ENCODE data around the gene AVEN. TPM values are rescaled to one million over a fixed set of nuclear protein-coding genes. Genes with fewer than 3 reads are reported as not detected.

Gene AVEN
- total and polyA plus RNA-seq, 2 of the 13 experiments (the other 11 are each of a cell fraction or from before 2014, with no cell fraction given) = 4.4 to 17.5 TPM

DNA sequence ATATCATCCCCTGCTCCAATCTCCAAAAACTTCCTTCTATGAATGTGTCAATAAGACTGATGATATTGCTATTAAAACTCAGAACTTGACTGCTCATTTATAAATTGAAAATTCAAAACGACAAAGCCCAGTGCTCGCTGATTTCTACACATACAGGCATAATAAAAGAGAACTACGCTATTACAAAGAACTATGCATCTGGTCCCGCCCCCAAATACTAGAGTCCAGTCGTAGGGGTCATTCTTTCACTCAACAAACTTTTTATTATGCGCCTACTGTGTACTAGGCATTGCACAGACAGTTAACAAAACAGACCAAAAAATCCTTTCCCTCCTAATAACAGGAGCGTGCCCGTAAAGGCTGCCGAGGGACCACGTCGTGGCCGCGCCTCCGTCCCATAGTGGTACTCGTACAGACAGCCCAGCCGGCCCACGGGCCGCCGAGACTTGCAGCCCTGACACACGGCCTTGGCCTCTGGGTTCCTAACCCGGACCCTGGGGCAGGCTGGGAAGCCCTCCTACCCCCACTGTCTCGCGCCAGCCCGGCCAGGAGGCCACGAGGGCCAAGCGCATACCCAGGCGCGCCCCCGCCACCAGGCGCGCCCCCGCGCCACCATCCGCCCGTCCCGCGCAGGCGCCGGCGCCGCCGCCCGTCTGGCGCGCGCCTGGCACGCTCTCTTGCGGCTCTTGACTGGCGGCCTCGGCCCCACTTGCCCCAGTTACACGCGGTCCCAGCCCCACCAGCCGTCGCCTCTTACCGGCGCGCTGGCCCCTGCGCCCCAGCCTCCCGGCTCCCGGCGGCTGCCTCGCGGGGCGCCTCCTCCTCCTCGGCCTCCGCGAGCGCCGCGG, 757 bp downstream of the AVEN start (continued):
- peak; percentile 79; the same call in 1 of the 2 replicates for TF ChIP-seq ZNF441 (CRISPR knock-in tag; IDR thresholded peaks at IDR 0.05; ENCODE audit: borderline replicate concordance)
- no peak for TF ChIP-seq ZNF446 (CRISPR knock-in tag; IDR thresholded peaks at IDR 0.05)
- TF ChIP-seq FOXK1 (CRISPR knock-in tag; IDR thresholded peaks at IDR 0.05; ENCODE audit: borderline replicate concordance, low read depth) = 0 out of 2 replicates have a peak, but pooled peaks have one; percentile 16
- TF ChIP-seq BCL6 (CRISPR knock-in tag; IDR thresholded peaks at IDR 0.05) = peak; percentile 39; the same call in 1 of the 2 replicates
- TF ChIP-seq, protein P1, sequence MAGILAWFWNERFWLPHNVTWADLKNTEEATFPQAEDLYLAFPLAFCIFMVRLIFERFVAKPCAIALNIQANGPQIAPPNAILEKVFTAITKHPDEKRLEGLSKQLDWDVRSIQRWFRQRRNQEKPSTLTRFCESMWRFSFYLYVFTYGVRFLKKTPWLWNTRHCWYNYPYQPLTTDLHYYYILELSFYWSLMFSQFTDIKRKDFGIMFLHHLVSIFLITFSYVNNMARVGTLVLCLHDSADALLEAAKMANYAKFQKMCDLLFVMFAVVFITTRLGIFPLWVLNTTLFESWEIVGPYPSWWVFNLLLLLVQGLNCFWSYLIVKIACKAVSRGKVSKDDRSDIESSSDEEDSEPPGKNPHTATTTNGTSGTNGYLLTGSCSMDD (CRISPR knock-in tag; IDR thresholded peaks at IDR 0.05) = no peak
- peak; percentile 29; the same call in 1 of the 2 replicates for TF ChIP-seq PHF20 (CRISPR knock-in tag; IDR thresholded peaks at IDR 0.05)
- TF ChIP-seq HNRNPH1 (optimal IDR thresholded peaks at IDR 0.05; ENCODE audit: low read depth, low read length) = no peak
- peak; percentile 51; the same call in 1 of the 2 replicates for TF ChIP-seq DMAP1 (CRISPR knock-in tag; IDR thresholded peaks at IDR 0.05)
- no peak; the same call in 1 of the 2 replicates for TF ChIP-seq SPEN (CRISPR knock-in tag; IDR thresholded peaks at IDR 0.05; ENCODE audit: low read depth)
- peak; percentile 54; the same call in 1 of the 2 replicates for TF ChIP-seq KDM5B (CRISPR knock-in tag; IDR thresholded peaks at IDR 0.05; ENCODE audit: borderline replicate concordance)
- peak; percentile 36; the same call in 1 of the 2 replicates for TF ChIP-seq ZNF777 (CRISPR knock-in tag; IDR thresholded peaks at IDR 0.05)
- TF ChIP-seq RAD21 (CRISPR knock-in tag; IDR thresholded peaks at IDR 0.05) = 0 out of 2 replicates have a peak, but pooled peaks have one; percentile 7
- TF ChIP-seq HIVEP1 (CRISPR knock-in tag; IDR thresholded peaks at IDR 0.05) = no peak
- TF ChIP-seq, protein P2, sequence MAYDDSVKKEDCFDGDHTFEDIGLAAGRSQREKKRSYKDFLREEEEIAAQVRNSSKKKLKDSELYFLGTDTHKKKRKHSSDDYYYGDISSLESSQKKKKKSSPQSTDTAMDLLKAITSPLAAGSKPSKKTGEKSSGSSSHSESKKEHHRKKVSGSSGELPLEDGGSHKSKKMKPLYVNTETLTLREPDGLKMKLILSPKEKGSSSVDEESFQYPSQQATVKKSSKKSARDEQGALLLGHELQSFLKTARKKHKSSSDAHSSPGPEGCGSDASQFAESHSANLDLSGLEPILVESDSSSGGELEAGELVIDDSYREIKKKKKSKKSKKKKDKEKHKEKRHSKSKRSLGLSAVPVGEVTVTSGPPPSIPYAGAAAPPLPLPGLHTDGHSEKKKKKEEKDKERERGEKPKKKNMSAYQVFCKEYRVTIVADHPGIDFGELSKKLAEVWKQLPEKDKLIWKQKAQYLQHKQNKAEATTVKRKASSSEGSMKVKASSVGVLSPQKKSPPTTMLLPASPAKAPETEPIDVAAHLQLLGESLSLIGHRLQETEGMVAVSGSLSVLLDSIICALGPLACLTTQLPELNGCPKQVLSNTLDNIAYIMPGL (CRISPR knock-in tag; IDR thresholded peaks at IDR 0.05; ENCODE audit: borderline replicate concordance in 1 of 2, low read depth in 1 of 2) = peak; percentile 54 to 64; a peak in 3 of 4 replicates
- peak; percentile 63 for TF ChIP-seq HNF4A (CRISPR knock-in tag; IDR thresholded peaks at IDR 0.05)
- TF ChIP-seq, protein P3, sequence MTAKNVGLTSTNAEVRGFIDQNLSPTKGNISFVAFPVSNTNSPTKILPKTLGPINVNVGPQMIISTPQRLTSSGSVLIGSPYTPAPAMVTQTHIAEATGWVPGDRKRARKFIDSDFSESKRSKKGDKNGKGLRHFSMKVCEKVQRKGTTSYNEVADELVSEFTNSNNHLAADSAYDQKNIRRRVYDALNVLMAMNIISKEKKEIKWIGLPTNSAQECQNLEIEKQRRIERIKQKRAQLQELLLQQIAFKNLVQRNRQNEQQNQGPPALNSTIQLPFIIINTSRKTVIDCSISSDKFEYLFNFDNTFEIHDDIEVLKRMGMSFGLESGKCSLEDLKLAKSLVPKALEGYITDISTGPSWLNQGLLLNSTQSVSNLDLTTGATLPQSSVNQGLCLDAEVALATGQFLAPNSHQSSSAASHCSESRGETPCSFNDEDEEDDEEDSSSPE (CRISPR knock-in tag; IDR thresholded peaks at IDR 0.05) = no peak; the same call in 1 of the 2 replicates
- 0 out of 2 replicates have a peak, but pooled peaks have one; percentile 26 for TF ChIP-seq NCOA1 (CRISPR knock-in tag; IDR thresholded peaks at IDR 0.05)
- TF ChIP-seq NR2F1 (CRISPR knock-in tag; IDR thresholded peaks at IDR 0.05) = peak; percentile 55 to 64; a peak in 3 of 4 replicates
- TF ChIP-seq, protein P4, sequence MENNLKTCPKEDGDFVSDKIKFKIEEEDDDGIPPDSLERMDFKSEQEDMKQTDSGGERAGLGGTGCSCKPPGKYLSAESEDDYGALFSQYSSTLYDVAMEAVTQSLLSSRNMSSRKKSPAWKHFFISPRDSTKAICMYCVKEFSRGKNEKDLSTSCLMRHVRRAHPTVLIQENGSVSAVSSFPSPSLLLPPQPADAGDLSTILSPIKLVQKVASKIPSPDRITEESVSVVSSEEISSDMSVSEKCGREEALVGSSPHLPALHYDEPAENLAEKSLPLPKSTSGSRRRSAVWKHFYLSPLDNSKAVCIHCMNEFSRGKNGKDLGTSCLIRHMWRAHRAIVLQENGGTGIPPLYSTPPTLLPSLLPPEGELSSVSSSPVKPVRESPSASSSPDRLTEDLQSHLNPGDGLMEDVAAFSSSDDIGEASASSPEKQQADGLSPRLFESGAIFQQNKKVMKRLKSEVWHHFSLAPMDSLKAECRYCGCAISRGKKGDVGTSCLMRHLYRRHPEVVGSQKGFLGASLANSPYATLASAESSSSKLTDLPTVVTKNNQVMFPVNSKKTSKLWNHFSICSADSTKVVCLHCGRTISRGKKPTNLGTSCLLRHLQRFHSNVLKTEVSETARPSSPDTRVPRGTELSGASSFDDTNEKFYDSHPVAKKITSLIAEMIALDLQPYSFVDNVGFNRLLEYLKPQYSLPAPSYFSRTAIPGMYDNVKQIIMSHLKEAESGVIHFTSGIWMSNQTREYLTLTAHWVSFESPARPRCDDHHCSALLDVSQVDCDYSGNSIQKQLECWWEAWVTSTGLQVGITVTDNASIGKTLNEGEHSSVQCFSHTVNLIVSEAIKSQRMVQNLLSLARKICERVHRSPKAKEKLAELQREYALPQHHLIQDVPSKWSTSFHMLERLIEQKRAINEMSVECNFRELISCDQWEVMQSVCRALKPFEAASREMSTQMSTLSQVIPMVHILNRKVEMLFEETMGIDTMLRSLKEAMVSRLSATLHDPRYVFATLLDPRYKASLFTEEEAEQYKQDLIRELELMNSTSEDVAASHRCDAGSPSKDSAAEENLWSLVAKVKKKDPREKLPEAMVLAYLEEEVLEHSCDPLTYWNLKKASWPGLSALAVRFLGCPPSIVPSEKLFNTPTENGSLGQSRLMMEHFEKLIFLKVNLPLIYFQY (CRISPR knock-in tag; IDR thresholded peaks at IDR 0.05; ENCODE audit: borderline replicate concordance) = peak; percentile 89
- TF ChIP-seq, protein P5, sequence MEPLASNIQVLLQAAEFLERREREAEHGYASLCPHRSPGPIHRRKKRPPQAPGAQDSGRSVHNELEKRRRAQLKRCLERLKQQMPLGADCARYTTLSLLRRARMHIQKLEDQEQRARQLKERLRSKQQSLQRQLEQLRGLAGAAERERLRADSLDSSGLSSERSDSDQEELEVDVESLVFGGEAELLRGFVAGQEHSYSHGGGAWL (CRISPR knock-in tag; IDR thresholded peaks at IDR 0.05) = 0 out of 2 replicates have a peak, but pooled peaks have one; percentile 43

All from HepG2 (cell line).